WTC11 (cell line): Measurements from ENCODE around the gene G0S2. TPM values are rescaled to one million over a fixed set of nuclear protein-coding genes. Genes with fewer than 3 reads are reported as not detected.

Experiments used
- ATAC-seq: fragments of 200-7000 bp; cut with Tn5 transposase; 2 replicates; pipeline ENCODE4 v1.10.0; 2021; ENCODE audit warnings: mild to moderate bottlenecking, moderate library complexity
- CTCF ChIA-PET: fragments of 300-600 bp; sonication (Branson Sonifier 250); formaldehyde crosslinking; loops from one replicate; lab custom pipeline; 2021; ENCODE audit warnings: antibody characterized with exemption; lab: Charles Lee
- POLR2A ChIA-PET: fragments of 350-600 bp; sonication (Branson Sonifier 250); formaldehyde crosslinking; loops from one replicate; lab custom pipeline; 2021; ENCODE audit warnings: antibody characterized with exemption; lab: Charles Lee
- DNase-seq: peaks from one replicate; pipeline ENCODE4 v3.0.0; 2021; ENCODE audit warnings: low spot score
- H3K27ac Mint-ChIP-seq: 2 replicates; pipeline ENCODE4 v1.8.0; 2021; ENCODE audit warnings: mixed read lengths
- H3K27me3 Mint-ChIP-seq: 2 replicates; pipeline ENCODE4 v1.8.0; 2021; ENCODE audit warnings: low read depth, mild to moderate bottlenecking, moderate library complexity, mixed read lengths
- H3K36me3 Mint-ChIP-seq: 2 replicates; pipeline ENCODE4 v1.8.0; 2021; ENCODE audit warnings: mixed read lengths
- H3K4me1 Mint-ChIP-seq: 2 replicates; pipeline ENCODE4 v1.8.0; 2022; ENCODE audit warnings: mixed read lengths
- H3K4me3 Mint-ChIP-seq: 2 replicates; pipeline ENCODE4 v1.8.0; 2021; ENCODE audit warnings: mild to moderate bottlenecking, moderate library complexity, mixed read lengths
- H3K9me3 Mint-ChIP-seq: 2 replicates; pipeline ENCODE4 v1.8.0; 2021; ENCODE audit warnings: mixed read lengths
- AFF4 ChIP-seq: sonication (generic); formaldehyde crosslinking; IDR thresholded peaks from 2 replicates; pipeline ENCODE4 v1.8.1; 2023; ENCODE audit warnings: mild to moderate bottlenecking, missing genetic modification reagents, borderline replicate concordance
- GTF2I ChIP-seq: fragments of 250-450 bp; sonication (Bioruptor Pico); conservative IDR thresholded peaks from 2 replicates; pipeline ENCODE4 v1.4.0; 2021; ENCODE audit warnings: mild to moderate bottlenecking
- HMGXB4 ChIP-seq: sonication (generic); formaldehyde crosslinking; IDR thresholded peaks from 2 replicates; pipeline ENCODE4 v1.8.1; 2023; ENCODE audit warnings: mild to moderate bottlenecking, moderate library complexity, missing genetic modification reagents
- IRF2 ChIP-seq: sonication (generic); formaldehyde crosslinking; IDR thresholded peaks from 2 replicates; pipeline ENCODE4 v1.8.0; 2022; ENCODE audit warnings: low read depth, missing genetic modification reagents, borderline replicate concordance
- NFATC4 ChIP-seq: fragments of 250-450 bp; sonication (Bioruptor Pico); IDR thresholded peaks from 2 replicates; pipeline ENCODE4 v1.9.0; 2021; ENCODE audit warnings: mild to moderate bottlenecking
- NFE2L1 ChIP-seq: sonication (generic); formaldehyde crosslinking; IDR thresholded peaks from 2 replicates; pipeline ENCODE4 v1.8.1; 2023; ENCODE audit warnings: missing genetic modification reagents
- NFYB ChIP-seq: sonication (generic); formaldehyde crosslinking; conservative IDR thresholded peaks from 2 replicates; pipeline ENCODE4 v1.8.0; 2022; ENCODE audit warnings: low read depth, missing genetic modification reagents
- NR1H2 ChIP-seq: sonication (generic); formaldehyde crosslinking; IDR thresholded peaks from 2 replicates; pipeline ENCODE4 v1.9.0; 2021; ENCODE audit warnings: mild to moderate bottlenecking, moderate library complexity, missing genetic modification reagents
- NR2C2 ChIP-seq: sonication (generic); formaldehyde crosslinking; IDR thresholded peaks from 2 replicates; pipeline ENCODE4 v1.8.0; 2022; ENCODE audit warnings: mild to moderate bottlenecking, missing genetic modification reagents
- OVOL2 ChIP-seq: fragments of 250-450 bp; sonication (Bioruptor Pico); IDR thresholded peaks from 2 replicates; pipeline ENCODE4 v1.9.0; 2021; ENCODE audit warnings: mild to moderate bottlenecking, borderline replicate concordance
- RELA ChIP-seq: sonication (generic); formaldehyde crosslinking; IDR thresholded peaks from 2 replicates; pipeline ENCODE4 v1.8.1; 2022; ENCODE audit warnings: missing genetic modification reagents, mild to moderate bottlenecking, borderline replicate concordance
- SMAD3 ChIP-seq: sonication (generic); formaldehyde crosslinking; IDR thresholded peaks from 2 replicates; pipeline ENCODE4 v1.8.0; 2022; ENCODE audit warnings: missing genetic modification reagents, mild to moderate bottlenecking, borderline replicate concordance
- SP1 ChIP-seq: sonication (generic); formaldehyde crosslinking; conservative IDR thresholded peaks from 2 replicates; pipeline ENCODE4 v1.8.1; 2022; ENCODE audit warnings: missing genetic modification reagents
- USF2 ChIP-seq: sonication (generic); formaldehyde crosslinking; IDR thresholded peaks from 2 replicates; pipeline ENCODE4 v1.8.1; 2023; ENCODE audit warnings: mild to moderate bottlenecking, missing genetic modification reagents, moderate library complexity
- ZBTB21 ChIP-seq: sonication (generic); formaldehyde crosslinking; IDR thresholded peaks from 2 replicates; pipeline ENCODE4 v1.8.1; 2023; ENCODE audit warnings: mild to moderate bottlenecking, missing genetic modification reagents, borderline replicate concordance
- ZNF138 ChIP-seq: sonication (generic); formaldehyde crosslinking; conservative IDR thresholded peaks from 2 replicates; pipeline ENCODE4 v1.8.1; 2022; ENCODE audit warnings: mild to moderate bottlenecking, moderate library complexity, missing genetic modification reagents
- ZNF232 ChIP-seq: sonication (generic); formaldehyde crosslinking; IDR thresholded peaks from 2 replicates; pipeline ENCODE4 v1.8.0; 2022; ENCODE audit warnings: mild to moderate bottlenecking, missing genetic modification reagents
- total RNA-seq: library from RNA; stranded (reverse); gene quantifications from 3 replicates; pipeline ENCODE4 v1.2.3, GENCODE V29; 2021
- TF ChIP-seq, protein P1 (sequence below): sonication (generic); formaldehyde crosslinking; IDR thresholded peaks from 2 replicates; pipeline ENCODE4 v1.8.0; 2023; ENCODE audit warnings: missing genetic modification reagents, mild to moderate bottlenecking, borderline replicate concordance

G0S2 gene
- total RNA-seq, 1 experiment from 2014 or later = 0.81 TPM

DNA sequence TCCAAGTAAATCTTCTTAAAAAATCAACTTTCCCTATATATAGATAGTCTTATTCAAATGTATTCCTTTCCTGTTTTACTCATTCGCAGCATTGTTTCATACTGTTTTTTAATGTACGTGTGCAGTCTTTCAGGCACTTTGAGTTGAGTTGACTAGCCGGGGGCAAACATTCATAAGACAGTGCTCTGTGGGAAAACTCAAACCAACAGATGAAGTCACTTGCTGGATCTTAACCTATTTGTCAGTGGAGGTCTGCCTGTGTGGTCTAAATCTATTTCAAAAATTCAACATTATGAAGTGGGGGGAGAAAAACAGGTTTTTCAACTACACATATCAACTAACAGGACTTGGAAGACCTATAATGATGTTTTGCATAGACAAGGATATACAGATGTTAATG lies 35.6 kb downstream of the G0S2 start:
- peaks cover 9% of the 10 kb centered on the region; the same call in 1 of the 2 replicates for H3K4me1 Mint-ChIP-seq
- ChIA-PET POLR2A (no interaction called here), CTCF (interaction anchor here (1.3 kb wide), 1 partner anchor 135 kb away, joined by 5 read pairs; no protein-coding TSS in a partner anchor)
- DNase-seq (no peak), ATAC-seq (no peak)
- no peak overlapping the region for H3K27ac Mint-ChIP-seq
- no peak overlapping the region for H3K4me3 Mint-ChIP-seq
- H3K27me3 Mint-ChIP-seq = peaks cover 3% of the 10 kb centered on the region; the same call in 1 of the 2 replicates
- TF ChIP-seq ZNF138 (no peak), SP1 (CRISPR knock-in tag) (no peak), NR2C2 (CRISPR knock-in tag) (no peak), OVOL2 (CRISPR knock-in tag) (no peak), NFYB (CRISPR knock-in tag) (no peak), AFF4 (CRISPR knock-in tag) (no peak), NFE2L1 (CRISPR knock-in tag) (no peak), HMGXB4 (CRISPR knock-in tag) (no peak), ZNF232 (CRISPR knock-in tag) (no peak), GTF2I (CRISPR knock-in tag) (no peak), RELA (CRISPR knock-in tag) (no peak), NFATC4 (CRISPR knock-in tag) (no peak), NR1H2 (CRISPR knock-in tag) (no peak), ZBTB21 (CRISPR knock-in tag) (no peak), IRF2 (CRISPR knock-in tag) (no peak), SMAD3 (CRISPR knock-in tag) (no peak), USF2 (CRISPR knock-in tag) (no peak)
- TF ChIP-seq, protein P1, sequence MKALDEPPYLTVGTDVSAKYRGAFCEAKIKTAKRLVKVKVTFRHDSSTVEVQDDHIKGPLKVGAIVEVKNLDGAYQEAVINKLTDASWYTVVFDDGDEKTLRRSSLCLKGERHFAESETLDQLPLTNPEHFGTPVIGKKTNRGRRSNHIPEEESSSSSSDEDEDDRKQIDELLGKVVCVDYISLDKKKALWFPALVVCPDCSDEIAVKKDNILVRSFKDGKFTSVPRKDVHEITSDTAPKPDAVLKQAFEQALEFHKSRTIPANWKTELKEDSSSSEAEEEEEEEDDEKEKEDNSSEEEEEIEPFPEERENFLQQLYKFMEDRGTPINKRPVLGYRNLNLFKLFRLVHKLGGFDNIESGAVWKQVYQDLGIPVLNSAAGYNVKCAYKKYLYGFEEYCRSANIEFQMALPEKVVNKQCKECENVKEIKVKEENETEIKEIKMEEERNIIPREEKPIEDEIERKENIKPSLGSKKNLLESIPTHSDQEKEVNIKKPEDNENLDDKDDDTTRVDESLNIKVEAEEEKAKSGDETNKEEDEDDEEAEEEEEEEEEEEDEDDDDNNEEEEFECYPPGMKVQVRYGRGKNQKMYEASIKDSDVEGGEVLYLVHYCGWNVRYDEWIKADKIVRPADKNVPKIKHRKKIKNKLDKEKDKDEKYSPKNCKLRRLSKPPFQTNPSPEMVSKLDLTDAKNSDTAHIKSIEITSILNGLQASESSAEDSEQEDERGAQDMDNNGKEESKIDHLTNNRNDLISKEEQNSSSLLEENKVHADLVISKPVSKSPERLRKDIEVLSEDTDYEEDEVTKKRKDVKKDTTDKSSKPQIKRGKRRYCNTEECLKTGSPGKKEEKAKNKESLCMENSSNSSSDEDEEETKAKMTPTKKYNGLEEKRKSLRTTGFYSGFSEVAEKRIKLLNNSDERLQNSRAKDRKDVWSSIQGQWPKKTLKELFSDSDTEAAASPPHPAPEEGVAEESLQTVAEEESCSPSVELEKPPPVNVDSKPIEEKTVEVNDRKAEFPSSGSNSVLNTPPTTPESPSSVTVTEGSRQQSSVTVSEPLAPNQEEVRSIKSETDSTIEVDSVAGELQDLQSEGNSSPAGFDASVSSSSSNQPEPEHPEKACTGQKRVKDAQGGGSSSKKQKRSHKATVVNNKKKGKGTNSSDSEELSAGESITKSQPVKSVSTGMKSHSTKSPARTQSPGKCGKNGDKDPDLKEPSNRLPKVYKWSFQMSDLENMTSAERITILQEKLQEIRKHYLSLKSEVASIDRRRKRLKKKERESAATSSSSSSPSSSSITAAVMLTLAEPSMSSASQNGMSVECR (CRISPR knock-in tag) = no peak
- no peaks in the 10 kb centered on the region for H3K9me3 Mint-ChIP-seq
- no peaks in the 10 kb centered on the region for H3K36me3 Mint-ChIP-seq
